Ascending aorta (tissue), 2 donors: ENCODE measurements around the gene RFTN1. TPM values are rescaled to one million over a fixed set of nuclear protein-coding genes. Genes with fewer than 3 reads are reported as not detected.

Experiments used
- DNase-seq, 2 donors: peaks; one replicate each; pipeline ENCODE4 v3.0.0-alpha.2; 2019; ENCODE audit warnings: low spot score in 2 of 2
- H3K27ac ChIP-seq, 2 donors: fragments of 200-600 bp; sonication (generic); one replicate each; pipeline ENCODE4 v1.5.1; 2016 to 2017; ENCODE audit warnings: mild to moderate bottlenecking in 1 of 2
- H3K27me3 ChIP-seq: fragments of 200-600 bp; sonication (generic); one replicate; pipeline ENCODE4 v1.5.1; 2017
- H3K36me3 ChIP-seq, 2 donors: fragments of 200-600 bp; sonication (generic); one replicate each; pipeline ENCODE4 v1.5.1; 2016
- H3K4me1 ChIP-seq, 2 donors: fragments of 200-600 bp; sonication (generic); one replicate each; pipeline ENCODE4 v1.5.1; 2016 to 2017; ENCODE audit warnings: mild to moderate bottlenecking in 1 of 2
- H3K4me3 ChIP-seq, 2 donors: fragments of 200-600 bp; sonication (generic); one replicate each; pipeline ENCODE4 v1.5.1; 2016 to 2017; ENCODE audit warnings: mild to moderate bottlenecking in 1 of 2
- H3K9me3 ChIP-seq, 2 donors: fragments of 200-600 bp; sonication (generic); one replicate each; pipeline ENCODE4 v1.5.1; 2016
- intact Hi-C: fragments of 100-400 bp; cut with DNase I; formaldehyde crosslinking; loops from one replicate; pipeline ENCODE4 v1.15.1; 2023
- total RNA-seq: library from RNA; depleted of rRNA; stranded (reverse); fragments of >200 nt; gene quantifications from one replicate; pipeline ENCODE4 v1.1.0, GENCODE V29; 2016
- TF ChIP-seq, protein P1 (sequence below), 3 experiments: fragments of 200-600 bp in 2 of 3; fragments of 450-650 bp in 1 of 3; sonication (generic) in 2 of 3; IDR thresholded peaks; one replicate each; pipeline ENCODE4 v1.5.1; 2016 to 2019; ENCODE audit warnings: antibody characterized with exemption in 3 of 3, mild to moderate bottlenecking in 1 of 3, moderate library complexity in 1 of 3

Gene RFTN1
- total RNA-seq, 1 donor from 2014 or later, result 72.6 TPM

DNA sequence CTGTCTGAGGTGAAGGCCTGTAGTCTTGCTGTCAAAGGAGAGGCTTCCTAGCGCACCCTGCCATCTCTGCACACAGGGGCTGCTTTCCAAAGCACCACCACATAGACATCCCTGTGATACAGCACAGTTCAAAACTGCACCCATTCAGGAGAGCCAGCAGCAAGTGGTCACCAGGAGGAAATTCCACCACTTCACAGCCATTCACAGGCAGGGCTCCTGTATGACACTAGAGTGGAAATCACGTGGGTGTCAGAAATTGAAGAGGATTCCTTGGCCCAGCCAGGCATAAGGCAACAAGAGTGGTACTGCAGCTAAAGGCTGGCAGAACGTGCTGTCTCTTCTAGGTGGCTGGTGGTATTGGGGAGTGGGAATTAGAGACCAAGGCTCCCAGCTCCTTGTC, 102.8 kb downstream of the RFTN1 start:
- Histone ChIP-seq H3K27ac (no peak overlapping the region), H3K4me1 (peaks cover 0 to 3% of the 10 kb centered on the region in 2 donors), H3K4me3 (no peak overlapping the region), H3K36me3 (peaks cover 6 to 10% of the 10 kb centered on the region in 2 donors), H3K27me3 (no peaks in the 10 kb centered on the region), H3K9me3 (no peaks in the 10 kb centered on the region)
- TF ChIP-seq, protein P1, sequence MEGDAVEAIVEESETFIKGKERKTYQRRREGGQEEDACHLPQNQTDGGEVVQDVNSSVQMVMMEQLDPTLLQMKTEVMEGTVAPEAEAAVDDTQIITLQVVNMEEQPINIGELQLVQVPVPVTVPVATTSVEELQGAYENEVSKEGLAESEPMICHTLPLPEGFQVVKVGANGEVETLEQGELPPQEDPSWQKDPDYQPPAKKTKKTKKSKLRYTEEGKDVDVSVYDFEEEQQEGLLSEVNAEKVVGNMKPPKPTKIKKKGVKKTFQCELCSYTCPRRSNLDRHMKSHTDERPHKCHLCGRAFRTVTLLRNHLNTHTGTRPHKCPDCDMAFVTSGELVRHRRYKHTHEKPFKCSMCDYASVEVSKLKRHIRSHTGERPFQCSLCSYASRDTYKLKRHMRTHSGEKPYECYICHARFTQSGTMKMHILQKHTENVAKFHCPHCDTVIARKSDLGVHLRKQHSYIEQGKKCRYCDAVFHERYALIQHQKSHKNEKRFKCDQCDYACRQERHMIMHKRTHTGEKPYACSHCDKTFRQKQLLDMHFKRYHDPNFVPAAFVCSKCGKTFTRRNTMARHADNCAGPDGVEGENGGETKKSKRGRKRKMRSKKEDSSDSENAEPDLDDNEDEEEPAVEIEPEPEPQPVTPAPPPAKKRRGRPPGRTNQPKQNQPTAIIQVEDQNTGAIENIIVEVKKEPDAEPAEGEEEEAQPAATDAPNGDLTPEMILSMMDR (IDR thresholded peaks at IDR 0.05), result no peak
- intact Hi-C loops, result no loop called here
- DNase-seq, result no peak

DNA sequence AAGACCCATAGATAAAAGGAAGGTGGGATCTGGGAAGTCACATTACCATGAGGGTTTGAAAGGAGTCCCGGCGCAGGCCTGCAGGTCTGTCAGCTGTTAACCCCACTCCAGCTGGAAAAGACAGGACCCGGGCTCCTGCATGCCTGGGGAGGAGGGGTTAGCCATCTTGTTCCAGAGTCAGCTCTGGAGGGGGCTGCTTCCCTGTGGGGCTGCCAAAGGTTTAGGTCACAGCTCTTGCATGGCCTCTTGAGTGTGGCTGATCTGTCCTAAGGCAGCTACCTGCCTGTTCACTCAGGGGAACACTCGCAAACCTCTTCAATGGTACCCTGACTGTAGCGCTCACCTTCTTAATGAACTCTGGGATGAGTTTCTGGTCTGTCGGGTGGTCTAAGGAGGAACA, 104.5 kb downstream of the RFTN1 start:
- H3K27ac ChIP-seq, result no peak overlapping the region
- H3K4me3 ChIP-seq, result no peak overlapping the region
- peaks cover 6 to 10% of the 10 kb centered on the region in 2 donors for H3K36me3 ChIP-seq
- no peaks in the 10 kb centered on the region for H3K9me3 ChIP-seq
- intact Hi-C loops, result loop anchor here (5.0 kb wide), 1 partner anchor 78 kb away; no protein-coding TSS in a partner anchor
- H3K27me3 ChIP-seq, result no peaks in the 10 kb centered on the region
- no peak for DNase-seq
- TF ChIP-seq, protein P1 (IDR thresholded peaks at IDR 0.05), result no peak
- no peaks in the 10 kb centered on the region for H3K4me1 ChIP-seq

DNA sequence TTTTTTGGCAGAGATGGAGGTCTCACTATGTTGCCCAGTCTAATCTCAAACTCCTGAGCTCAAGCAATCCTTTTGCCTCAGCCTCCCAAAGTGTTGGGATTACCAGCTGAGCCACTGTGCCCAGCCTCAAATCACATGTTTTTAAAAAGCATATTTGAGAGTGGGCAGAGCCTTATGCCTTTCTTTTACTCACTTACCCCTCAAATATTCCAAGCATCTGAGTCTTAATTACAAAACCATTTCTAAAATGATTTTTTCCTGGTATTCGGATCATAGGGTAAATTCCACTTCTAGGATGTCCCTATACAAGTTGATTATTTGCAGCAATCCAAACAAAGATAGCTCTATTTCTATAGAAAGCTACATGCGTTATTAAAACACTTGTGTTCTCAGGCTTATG, 106.1 kb downstream of the RFTN1 start:
- Histone ChIP-seq H3K36me3 (peaks cover 6 to 10% of the 10 kb centered on the region in 2 donors), H3K27me3 (no peaks in the 10 kb centered on the region), H3K9me3 (no peaks in the 10 kb centered on the region), H3K27ac (no peak overlapping the region), H3K4me3 (no peak overlapping the region), H3K4me1 (no peaks in the 10 kb centered on the region)
- intact Hi-C loops, result loop anchor here (5.0 kb wide), 1 partner anchor 80 kb away; no protein-coding TSS in a partner anchor
- TF ChIP-seq, protein P1 (IDR thresholded peaks at IDR 0.05), result no peak
- DNase-seq, result no peak

DNA sequence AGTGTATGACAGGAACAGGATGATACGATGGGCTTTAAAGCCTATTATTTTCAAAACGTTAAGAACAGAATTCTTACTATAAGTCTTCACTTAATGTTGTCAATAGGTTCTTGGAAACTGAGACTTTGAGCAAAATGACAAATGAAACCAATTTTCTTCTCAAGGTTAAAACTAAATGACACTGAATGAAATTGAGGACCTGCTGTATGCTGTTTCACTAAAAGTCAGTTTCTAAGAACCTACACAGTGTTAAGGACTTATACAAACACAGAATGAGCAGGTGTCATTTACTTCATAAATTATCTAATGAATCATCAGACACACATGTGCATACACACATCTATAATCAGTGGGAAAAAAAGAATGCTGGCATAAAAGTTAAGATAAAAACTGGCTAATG, 106.9 kb downstream of the RFTN1 start:
- Histone ChIP-seq H3K36me3 (peaks cover 6 to 10% of the 10 kb centered on the region in 2 donors), H3K27ac (no peak overlapping the region), H3K27me3 (no peaks in the 10 kb centered on the region), H3K4me1 (no peaks in the 10 kb centered on the region), H3K9me3 (no peaks in the 10 kb centered on the region), H3K4me3 (no peak overlapping the region)
- intact Hi-C loops, result loop anchor here (5.0 kb wide), 1 partner anchor 81 kb away; no protein-coding TSS in a partner anchor
- DNase-seq, result no peak
- TF ChIP-seq, protein P1 (IDR thresholded peaks at IDR 0.05), result no peak

DNA sequence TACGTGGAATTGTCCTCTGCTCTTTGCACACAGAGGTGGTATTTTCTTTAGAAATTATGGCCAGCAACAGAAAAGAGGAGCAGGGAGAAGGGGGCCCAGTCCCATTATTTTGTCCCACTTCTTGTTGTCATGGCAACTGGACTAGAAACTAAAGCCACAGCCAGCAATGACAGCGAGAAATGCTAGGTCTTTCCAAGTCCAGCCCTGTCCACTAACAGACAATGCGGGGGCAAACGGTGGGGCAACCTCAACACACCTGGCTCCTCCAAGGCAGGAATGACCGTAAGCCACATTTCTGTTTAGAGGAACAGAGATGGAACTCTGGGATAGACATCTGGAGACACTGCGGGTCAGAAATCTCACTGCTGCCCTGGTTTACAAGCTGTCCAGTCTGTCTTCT, 107.3 kb downstream of the RFTN1 start:
- DNase-seq, result no peak
- TF ChIP-seq, protein P1 (IDR thresholded peaks at IDR 0.05), result no peak
- intact Hi-C loops, result loop anchor here (5.0 kb wide), 1 partner anchor 81 kb away; no protein-coding TSS in a partner anchor
- H3K4me3 ChIP-seq, result no peak overlapping the region
- H3K27ac ChIP-seq, result no peak overlapping the region
- peaks cover 6 to 10% of the 10 kb centered on the region in 2 donors for H3K36me3 ChIP-seq
- H3K9me3 ChIP-seq, result no peaks in the 10 kb centered on the region
- no peaks in the 10 kb centered on the region for H3K4me1 ChIP-seq
- H3K27me3 ChIP-seq, result no peaks in the 10 kb centered on the region
